ENCODE measurements around the gene NBAS. TPM values are rescaled to one million over a fixed set of nuclear protein-coding genes. Genes with fewer than 3 reads are reported as not detected.

Gene NBAS
- polyA plus RNA-seq, 1 of the 3 experiments (the other 2 are of a cell fraction) = 12.0 TPM

DNA sequence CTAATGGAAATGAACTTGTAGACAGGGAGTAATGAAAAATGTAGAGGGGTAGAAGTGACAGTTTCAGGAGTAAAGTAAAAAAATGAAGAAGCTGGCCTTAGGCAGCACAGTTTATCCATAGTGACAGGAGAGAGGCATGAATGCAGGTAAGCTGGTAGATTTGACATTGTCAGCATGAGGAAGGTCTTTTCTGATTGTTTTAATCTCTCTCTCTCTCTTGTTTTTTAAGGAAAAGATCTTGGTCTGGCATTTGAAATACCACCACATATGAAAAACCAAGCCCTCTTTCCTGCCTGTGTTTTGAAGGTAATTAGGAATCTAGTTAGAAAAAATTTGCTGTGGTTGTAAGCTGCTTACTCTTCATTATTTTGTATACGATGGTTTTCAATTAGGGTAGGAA lies 44.6 kb upstream of the NBAS start:
- Histone ChIP-seq H4K20me1 (ENCODE audit: insufficient read depth) (no peaks in the 10 kb centered on the region), H3K27me3 (ENCODE audit: insufficient read depth) (no peaks in the 10 kb centered on the region), H3K4me3 (ENCODE audit: low read depth in 2 of 2, low read length in 1 of 2) (no peak overlapping the region), H2AFZ (ENCODE audit: low read depth) (no peak overlapping the region), H3K9ac (no peak overlapping the region), H3F3A (replicated peaks; ENCODE audit: insufficient read depth) (peaks cover 8% of the 10 kb centered on the region), H3K27ac (ENCODE audit: low read depth in 2 of 2, low read length in 1 of 2) (no peak overlapping the region), H3K9me2 (no peaks in the 10 kb centered on the region), H3K9me3 (no peaks in the 10 kb centered on the region), H3K4me2 (no peak overlapping the region), H3K36me3 (replicated peaks in 1 of 2; ENCODE audit: control insufficient read depth in 1 of 2, insufficient read depth in 2 of 2, low read length in 1 of 2) (peaks cover 95 to 97% of the 10 kb centered on the region in 2 experiments), H3K79me2 (ENCODE audit: insufficient read depth) (peaks cover 11% of the 10 kb centered on the region; the same call in 1 of the 2 replicates), H3K4me1 (ENCODE audit: control insufficient read depth in 1 of 2, insufficient read depth in 2 of 2, low read depth in 1 of 2, low read length in 1 of 2) (no peaks in the 10 kb centered on the region)
- POLR2A ChIA-PET = no interaction called here
- CTCF ChIA-PET = no interaction called here
- DNase-seq = no peak
- 86% methylated on average over 1 of the region's 1 CpG for WGBS (ENCODE audit: low lambda C conversion rate)
- TF ChIP-seq SIN3A (IDR thresholded peaks at IDR 0.05; ENCODE audit: borderline replicate concordance, low read depth, low read length) (no peak), EZH2phosphoT487 (IDR thresholded peaks at IDR 0.05; ENCODE audit: borderline replicate concordance, low read depth) (no peak), JUND (IDR thresholded peaks at IDR 0.05) (no peak), FOXM1 (IDR thresholded peaks at IDR 0.05; ENCODE audit: low read depth) (no peak), FOSL2 (IDR thresholded peaks at IDR 0.05; ENCODE audit: borderline replicate concordance, low read depth) (no peak), GABPA (IDR thresholded peaks at IDR 0.05; ENCODE audit: low read depth) (no peak), RCOR1 (IDR thresholded peaks at IDR 0.05; ENCODE audit: low read length) (no peak), TAF1 (IDR thresholded peaks at IDR 0.05; ENCODE audit: borderline replicate concordance, low read depth, low read length) (no peak), TEAD4 (IDR thresholded peaks at IDR 0.05; ENCODE audit: borderline replicate concordance, insufficient read depth) (no peak), POLR2AphosphoS5 (IDR thresholded peaks at IDR 0.05; ENCODE audit: low read depth, low read length) (no peak), NRF1 (IDR thresholded peaks at IDR 0.05; ENCODE audit: low read depth, low read length) (no peak), RAD21 (IDR thresholded peaks at IDR 0.05; ENCODE audit: low read length) (no peak), GATA2 (CRISPR knock-in tag; IDR thresholded peaks at IDR 0.05) (no peak), RXRA (IDR thresholded peaks at IDR 0.05; ENCODE audit: borderline replicate concordance, low read depth) (no peak), MXI1 (IDR thresholded peaks at IDR 0.05; ENCODE audit: low read depth, low read length) (no peak)
- TF ChIP-seq, protein P1, sequence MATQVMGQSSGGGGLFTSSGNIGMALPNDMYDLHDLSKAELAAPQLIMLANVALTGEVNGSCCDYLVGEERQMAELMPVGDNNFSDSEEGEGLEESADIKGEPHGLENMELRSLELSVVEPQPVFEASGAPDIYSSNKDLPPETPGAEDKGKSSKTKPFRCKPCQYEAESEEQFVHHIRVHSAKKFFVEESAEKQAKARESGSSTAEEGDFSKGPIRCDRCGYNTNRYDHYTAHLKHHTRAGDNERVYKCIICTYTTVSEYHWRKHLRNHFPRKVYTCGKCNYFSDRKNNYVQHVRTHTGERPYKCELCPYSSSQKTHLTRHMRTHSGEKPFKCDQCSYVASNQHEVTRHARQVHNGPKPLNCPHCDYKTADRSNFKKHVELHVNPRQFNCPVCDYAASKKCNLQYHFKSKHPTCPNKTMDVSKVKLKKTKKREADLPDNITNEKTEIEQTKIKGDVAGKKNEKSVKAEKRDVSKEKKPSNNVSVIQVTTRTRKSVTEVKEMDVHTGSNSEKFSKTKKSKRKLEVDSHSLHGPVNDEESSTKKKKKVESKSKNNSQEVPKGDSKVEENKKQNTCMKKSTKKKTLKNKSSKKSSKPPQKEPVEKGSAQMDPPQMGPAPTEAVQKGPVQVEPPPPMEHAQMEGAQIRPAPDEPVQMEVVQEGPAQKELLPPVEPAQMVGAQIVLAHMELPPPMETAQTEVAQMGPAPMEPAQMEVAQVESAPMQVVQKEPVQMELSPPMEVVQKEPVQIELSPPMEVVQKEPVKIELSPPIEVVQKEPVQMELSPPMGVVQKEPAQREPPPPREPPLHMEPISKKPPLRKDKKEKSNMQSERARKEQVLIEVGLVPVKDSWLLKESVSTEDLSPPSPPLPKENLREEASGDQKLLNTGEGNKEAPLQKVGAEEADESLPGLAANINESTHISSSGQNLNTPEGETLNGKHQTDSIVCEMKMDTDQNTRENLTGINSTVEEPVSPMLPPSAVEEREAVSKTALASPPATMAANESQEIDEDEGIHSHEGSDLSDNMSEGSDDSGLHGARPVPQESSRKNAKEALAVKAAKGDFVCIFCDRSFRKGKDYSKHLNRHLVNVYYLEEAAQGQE (IDR thresholded peaks at IDR 0.05; ENCODE audit: low read depth, low read length) = no peak
- TF ChIP-seq, protein P2, sequence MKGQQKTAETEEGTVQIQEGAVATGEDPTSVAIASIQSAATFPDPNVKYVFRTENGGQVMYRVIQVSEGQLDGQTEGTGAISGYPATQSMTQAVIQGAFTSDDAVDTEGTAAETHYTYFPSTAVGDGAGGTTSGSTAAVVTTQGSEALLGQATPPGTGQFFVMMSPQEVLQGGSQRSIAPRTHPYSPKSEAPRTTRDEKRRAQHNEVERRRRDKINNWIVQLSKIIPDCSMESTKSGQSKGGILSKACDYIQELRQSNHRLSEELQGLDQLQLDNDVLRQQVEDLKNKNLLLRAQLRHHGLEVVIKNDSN (IDR thresholded peaks at IDR 0.05; ENCODE audit: borderline replicate concordance, low read depth) = no peak
- TF ChIP-seq, protein P3, sequence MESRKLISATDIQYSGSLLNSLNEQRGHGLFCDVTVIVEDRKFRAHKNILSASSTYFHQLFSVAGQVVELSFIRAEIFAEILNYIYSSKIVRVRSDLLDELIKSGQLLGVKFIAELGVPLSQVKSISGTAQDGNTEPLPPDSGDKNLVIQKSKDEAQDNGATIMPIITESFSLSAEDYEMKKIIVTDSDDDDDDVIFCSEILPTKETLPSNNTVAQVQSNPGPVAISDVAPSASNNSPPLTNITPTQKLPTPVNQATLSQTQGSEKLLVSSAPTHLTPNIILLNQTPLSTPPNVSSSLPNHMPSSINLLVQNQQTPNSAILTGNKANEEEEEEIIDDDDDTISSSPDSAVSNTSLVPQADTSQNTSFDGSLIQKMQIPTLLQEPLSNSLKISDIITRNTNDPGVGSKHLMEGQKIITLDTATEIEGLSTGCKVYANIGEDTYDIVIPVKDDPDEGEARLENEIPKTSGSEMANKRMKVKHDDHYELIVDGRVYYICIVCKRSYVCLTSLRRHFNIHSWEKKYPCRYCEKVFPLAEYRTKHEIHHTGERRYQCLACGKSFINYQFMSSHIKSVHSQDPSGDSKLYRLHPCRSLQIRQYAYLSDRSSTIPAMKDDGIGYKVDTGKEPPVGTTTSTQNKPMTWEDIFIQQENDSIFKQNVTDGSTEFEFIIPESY (IDR thresholded peaks at IDR 0.05; ENCODE audit: borderline replicate concordance, low read depth) = no peak
- TF ChIP-seq, protein P4, sequence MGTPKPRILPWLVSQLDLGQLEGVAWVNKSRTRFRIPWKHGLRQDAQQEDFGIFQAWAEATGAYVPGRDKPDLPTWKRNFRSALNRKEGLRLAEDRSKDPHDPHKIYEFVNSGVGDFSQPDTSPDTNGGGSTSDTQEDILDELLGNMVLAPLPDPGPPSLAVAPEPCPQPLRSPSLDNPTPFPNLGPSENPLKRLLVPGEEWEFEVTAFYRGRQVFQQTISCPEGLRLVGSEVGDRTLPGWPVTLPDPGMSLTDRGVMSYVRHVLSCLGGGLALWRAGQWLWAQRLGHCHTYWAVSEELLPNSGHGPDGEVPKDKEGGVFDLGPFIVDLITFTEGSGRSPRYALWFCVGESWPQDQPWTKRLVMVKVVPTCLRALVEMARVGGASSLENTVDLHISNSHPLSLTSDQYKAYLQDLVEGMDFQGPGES (IDR thresholded peaks at IDR 0.05; ENCODE audit: low read depth, low read length) = no peak

Measured in SK-N-SH (cell line).